ENCODE data around the gene TRAPPC2L.

Gene TRAPPC2L

GRCh38 chr16:88894681-88895300 is 37.9 kb downstream of the TRAPPC2L start:
- TF ChIP-seq CTCF (conservative IDR thresholded peaks at IDR 0.05; ENCODE audit: low read length) = no peak

GRCh38 chr16:88895335-88895734 is 38.4 kb downstream of the TRAPPC2L start:
- H3K4me3 ChIP-seq (ENCODE audit: low read length) = no peak overlapping the region
- no peak for TF ChIP-seq CTCF (conservative IDR thresholded peaks at IDR 0.05; ENCODE audit: low read length)
- no peak for DNase-seq (ENCODE audit: low read depth)

More at GRCh38 chr16:88894681-88895300, 37.9 kb downstream of the TRAPPC2L start:
- no peak for DNase-seq (ENCODE audit: low read depth)
- no peak overlapping the region for H3K4me3 ChIP-seq (ENCODE audit: low read length)

GRCh38 chr16:88896238-88897070 is 39.5 kb downstream of the TRAPPC2L start:
- H3K4me3 ChIP-seq (ENCODE audit: low read length) = no peak overlapping the region
- DNase-seq (ENCODE audit: low read depth) = no peak
- TF ChIP-seq CTCF (conservative IDR thresholded peaks at IDR 0.05; ENCODE audit: low read length) = no peak

DNA sequence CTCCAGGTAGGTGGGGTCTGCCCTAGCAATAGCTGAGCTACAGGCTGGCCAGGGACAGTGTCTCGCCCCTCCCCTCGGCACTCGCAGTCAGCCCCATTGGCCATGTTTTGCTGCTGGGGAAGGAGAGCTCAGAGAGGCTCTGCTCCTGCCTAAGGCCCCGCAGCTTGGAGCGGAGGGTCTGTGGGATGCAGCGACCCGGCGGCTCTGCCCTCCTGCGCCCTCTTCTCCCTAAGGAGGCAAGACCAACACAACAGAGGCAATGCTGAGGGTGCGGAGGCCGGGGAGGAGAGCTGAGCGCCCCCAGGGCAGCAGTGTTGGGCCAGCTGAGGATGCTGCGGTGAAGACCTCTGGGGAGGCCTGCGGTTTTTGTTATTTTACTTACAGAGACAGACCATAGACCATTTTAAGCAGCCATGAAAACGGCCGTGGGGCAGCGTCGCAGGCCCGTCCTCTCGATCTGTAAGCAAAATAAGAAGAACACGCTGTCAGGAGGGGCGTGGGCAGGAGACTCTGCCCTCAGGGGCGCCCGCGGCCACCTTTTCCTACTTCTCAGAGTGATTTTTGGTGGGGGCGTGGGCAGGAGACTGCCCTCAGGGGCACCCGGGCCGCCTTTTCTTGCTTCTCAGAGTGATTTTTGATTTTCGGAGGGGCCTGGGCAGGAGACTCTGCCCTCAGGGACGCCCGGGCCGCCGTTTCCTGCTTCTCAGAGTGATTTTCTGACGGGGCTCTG is 40.9 kb downstream of the TRAPPC2L start:
- no peak for DNase-seq (ENCODE audit: low read depth)
- H3K4me3 ChIP-seq (ENCODE audit: low read length) = no peak overlapping the region
- TF ChIP-seq CTCF (conservative IDR thresholded peaks at IDR 0.05; ENCODE audit: low read length) = no peak

GRCh38 chr16:88899901-88900661 is 43.2 kb downstream of the TRAPPC2L start:
- TF ChIP-seq CTCF (conservative IDR thresholded peaks at IDR 0.05; ENCODE audit: low read length) = no peak
- no peak for DNase-seq (ENCODE audit: low read depth)
- no peak overlapping the region for H3K4me3 ChIP-seq (ENCODE audit: low read length)

- no peak for DNase-seq (ENCODE audit: low read depth)
- no peak overlapping the region for H3K4me3 ChIP-seq (ENCODE audit: low read length)
- no peak for TF ChIP-seq CTCF (conservative IDR thresholded peaks at IDR 0.05; ENCODE audit: low read length)
These were observed 43.7 kb downstream of the TRAPPC2L start for GRCh38 chr16:88900662-88901052.

All from AG10803 (cell line).